HG03460 (cell line): ENCODE data around the gene MOB1B.
"Not testable (repeated sequence)": the region's sequence is repeated elsewhere in the genome, so short reads cannot be mapped to it uniquely, and the experiment has no call there.

Experiments
- ATAC-seq: cut with Tn5 transposase; IDR thresholded peaks from one replicate; pipeline ENCODE4 v1.9.1; 2021; ENCODE audit not compliant: unreplicated experiment

The MOB1B gene

DNA sequence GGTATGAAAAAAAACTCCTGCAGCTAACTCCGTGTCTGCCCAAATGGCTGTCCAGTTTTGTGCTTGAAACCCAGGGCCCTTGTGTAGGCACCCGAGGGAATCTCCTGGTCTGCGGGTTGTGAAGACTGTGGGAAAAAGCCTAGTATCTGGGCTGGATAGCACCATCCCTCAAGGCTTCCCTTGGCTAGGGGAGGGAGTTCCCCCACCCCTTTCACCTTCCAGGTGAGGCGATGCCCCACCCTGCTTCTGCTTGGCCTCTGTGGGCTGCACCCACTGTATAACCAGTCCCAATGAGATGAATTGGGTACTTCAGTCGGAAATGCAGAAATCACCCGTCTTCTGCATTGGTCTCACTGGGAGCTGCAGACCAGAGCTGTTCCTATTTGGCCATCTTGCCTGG is 102.9 kb downstream of the MOB1B start:
- ATAC-seq = not testable (repeated sequence)

- ATAC-seq = peak; percentile 77
Observed at GRCh38 chr4:71006203-71006907, 104.2 kb downstream of the MOB1B start.

GRCh38 chr4:71008196-71008595 is 106.0 kb downstream of the MOB1B start:
- ATAC-seq = no peak

DNA sequence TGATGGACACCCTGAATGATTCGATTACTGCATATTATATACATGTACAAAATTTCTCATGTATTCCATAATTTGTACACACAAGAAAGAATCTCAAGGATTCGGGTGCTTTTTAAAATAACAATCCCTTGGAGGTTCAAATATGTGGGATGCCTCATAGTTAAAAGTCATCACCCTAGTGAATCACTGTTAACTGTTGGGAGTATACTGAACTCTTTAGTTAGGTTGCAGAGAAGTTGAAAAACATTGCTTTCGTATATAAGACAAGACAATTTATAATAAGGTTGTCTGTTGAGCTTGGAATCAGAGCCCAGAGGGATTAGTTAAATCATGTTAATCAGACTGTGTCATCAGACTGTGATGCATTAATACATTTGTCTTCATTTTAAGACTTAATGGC is 106.9 kb downstream of the MOB1B start:
- ATAC-seq = no peak

DNA sequence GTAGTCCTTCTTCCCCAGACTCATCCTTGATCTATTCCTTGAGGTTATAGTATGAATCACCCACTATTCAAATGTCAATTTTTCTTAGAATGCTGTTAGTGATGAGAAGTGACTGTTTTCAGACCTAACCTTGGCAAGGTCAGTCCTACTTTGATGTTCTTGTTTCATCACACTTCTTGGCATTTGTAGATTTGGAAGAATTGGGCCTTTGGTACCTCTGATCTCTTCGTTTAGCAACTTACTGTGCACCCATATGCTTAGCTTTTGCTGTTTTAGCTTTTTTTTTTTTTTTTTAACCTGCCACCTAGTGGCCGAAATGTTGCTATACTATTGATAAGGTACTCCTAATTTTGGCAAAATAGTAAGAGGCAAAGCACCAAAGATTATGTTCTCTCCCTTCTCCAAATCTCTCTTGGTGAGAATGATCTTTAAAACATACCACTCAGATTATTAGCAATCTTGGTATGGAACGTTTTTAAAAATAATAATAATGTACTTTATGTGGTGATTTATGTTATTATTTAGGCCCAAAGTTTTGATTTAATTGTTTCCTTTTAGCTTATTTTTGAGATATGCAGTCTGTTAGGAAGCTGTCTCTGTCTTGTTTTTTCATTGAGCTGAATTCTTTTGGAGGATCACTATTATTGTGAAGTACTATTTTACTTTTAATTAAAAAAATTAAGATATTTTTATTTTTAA is 107.9 kb downstream of the MOB1B start:
- ATAC-seq = no peak

DNA sequence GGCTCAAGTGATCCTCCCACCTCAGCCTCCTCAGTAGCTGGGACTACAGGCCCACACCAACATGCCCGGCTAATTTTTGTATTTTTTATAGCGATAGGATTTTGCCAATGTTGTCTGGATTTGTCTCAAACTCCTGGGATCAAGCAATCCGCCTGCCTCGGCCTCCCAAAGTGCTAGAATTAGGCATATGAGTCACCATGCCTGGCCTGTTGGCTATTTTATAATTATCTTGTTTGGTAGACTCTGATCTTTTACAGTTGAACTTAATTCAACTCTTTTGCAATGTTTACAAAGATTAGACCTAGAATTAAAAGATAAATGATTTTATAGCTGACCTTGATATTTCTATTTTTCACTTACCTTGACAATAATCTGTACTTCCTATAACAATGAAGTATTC is 109.3 kb downstream of the MOB1B start:
- no peak for ATAC-seq

GRCh38 chr4:71017391-71017790 is 115.2 kb downstream of the MOB1B start:
- not testable (repeated sequence) for ATAC-seq

DNA sequence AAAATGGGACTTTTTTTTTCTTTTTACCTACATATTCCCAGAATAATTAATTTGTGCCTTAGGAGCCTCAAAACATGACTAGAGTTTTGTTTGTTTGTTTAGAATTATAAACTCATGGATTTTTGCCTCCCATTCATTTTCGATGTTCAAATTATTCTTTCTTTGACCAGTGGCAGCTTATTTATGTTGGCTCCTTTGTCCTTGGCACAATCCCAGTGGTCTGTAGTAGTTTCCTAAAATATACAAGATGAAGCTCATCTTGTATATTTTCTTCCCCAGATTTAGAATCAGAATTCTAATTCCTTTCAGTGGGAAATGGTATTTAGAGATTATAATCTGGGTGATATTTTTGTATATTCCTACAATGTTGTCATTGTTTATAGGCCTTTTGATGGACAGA is 118.4 kb downstream of the MOB1B start:
- ATAC-seq = no peak

DNA sequence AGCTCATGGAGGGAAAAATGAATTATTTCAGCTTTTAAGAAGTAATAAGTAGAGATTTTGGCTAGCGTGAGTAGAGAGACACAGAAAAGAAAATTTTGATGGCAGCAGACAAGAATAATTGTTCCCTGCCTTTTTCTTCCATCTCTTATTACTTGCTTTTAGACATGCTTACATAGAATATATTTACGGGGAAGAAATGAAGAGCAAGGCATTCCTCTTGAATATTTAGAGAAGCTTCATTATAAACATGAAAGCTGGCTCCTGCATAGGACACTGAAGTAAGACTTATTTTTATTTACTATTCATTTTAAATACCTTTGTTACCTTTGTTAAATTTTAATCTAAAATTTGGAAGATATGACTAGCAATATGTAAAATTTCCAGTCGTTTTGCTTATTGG is 123.5 kb downstream of the MOB1B start:
- no peak for ATAC-seq

- no peak for ATAC-seq
Observed at GRCh38 chr4:71026086-71026485, 123.9 kb downstream of the MOB1B start.

- ATAC-seq = no peak
Observed at GRCh38 chr4:71027611-71028010, 125.4 kb downstream of the MOB1B start.

- ATAC-seq = no peak
Observed at GRCh38 chr4:71029504-71029903, 127.3 kb downstream of the MOB1B start.

- not testable (repeated sequence) for ATAC-seq
Observed at GRCh38 chr4:71032106-71032505, 129.9 kb downstream of the MOB1B start.
